Heart right ventricle (tissue), 16 donors: ENCODE data around the gene UST. TPM values are rescaled to one million over a fixed set of nuclear protein-coding genes. Genes with fewer than 3 reads are reported as not detected.

Experiments
- ATAC-seq, 8 donors: fragments of 200-7000 bp; cut with Tn5 transposase; one replicate each; pipeline ENCODE4 v1.9.1; 2020; ENCODE audit warnings: mild to moderate bottlenecking in 8 of 8, moderate library complexity in 8 of 8, moderate number of reproducible peaks in 1 of 8
- DNase-seq, 2 donors: peaks; one replicate each; pipeline ENCODE4 v3.0.0-alpha.2; 2020
- H3K27ac ChIP-seq, 10 donors: fragments of 200-600 bp; sonication (generic) in 2 of 10; one replicate each; pipeline versions ENCODE4 v1.5.0 to v1.8.0; 2020 to 2022; ENCODE audit warnings: mild to moderate bottlenecking in 3 of 10
- H3K27me3 ChIP-seq, 7 donors: fragments of 200-600 bp; one replicate each; pipeline ENCODE4 v1.8.0; 2021 to 2022; ENCODE audit warnings: mild to moderate bottlenecking in 2 of 7
- H3K36me3 ChIP-seq, 9 donors: fragments of 200-600 bp; sonication (generic) in 1 of 9; one replicate each; pipeline versions ENCODE4 v1.5.0 to v1.8.0; 2020 to 2022; ENCODE audit warnings: mild to moderate bottlenecking in 2 of 9
- H3K4me1 ChIP-seq, 9 donors: fragments of 200-600 bp; sonication (generic) in 1 of 9; one replicate each; pipeline versions ENCODE4 v1.5.0 to v1.8.0; 2020 to 2022; ENCODE audit warnings: mild to moderate bottlenecking in 4 of 9
- H3K4me3 ChIP-seq, 10 donors: fragments of 200-600 bp; sonication (generic) in 2 of 10; one replicate each; pipeline versions ENCODE4 v1.5.0 to v1.8.0; 2020 to 2022; ENCODE audit warnings: mild to moderate bottlenecking in 7 of 10, moderate library complexity in 2 of 10
- H3K9me3 ChIP-seq, 11 donors: fragments of 200-600 bp in 10 of 11; sonication (generic) in 2 of 11; one replicate each; pipeline versions ENCODE4 v1.5.0 to v1.8.0; 2013 to 2022; ENCODE audit warnings: mild to moderate bottlenecking in 2 of 11, control low read depth in 1 of 11, moderate library complexity in 1 of 11
- WGBS, 2 donors: extraction: QIAGEN DNeasy Blood & Tissue Kit; methylation state at CpG; one replicate each; pipeline ENCODE4 v1.1.7; 2013; ENCODE audit warnings: inconsistent platforms in 1 of 2; 5-methylcytosine and 5-hydroxymethylcytosine counted together
- intact Hi-C, 10 donors: fragments of 100-400 bp; cut with DNase I; formaldehyde crosslinking; loops; one replicate each; pipeline versions ENCODE4 v1.11.1 to v1.14.2; 2022
- polyA plus RNA-seq, 2 donors: library from polyadenylated mRNA; stranded (reverse); fragments of 200-250 nt; gene quantifications; one replicate each; pipeline ENCODE4 v1.2.3, GENCODE V29; 2013
- total RNA-seq, 10 donors: library from RNA; stranded (reverse); fragmentation: NEBNext Ultra II Directional in 3 of 10; extraction: Animal tissue kit (Norgen Biotek cat#: 25700) in 3 of 10; gene quantifications; one replicate each; pipeline versions ENCODE4 v1.2.1 to v1.2.4, GENCODE V29; 2021 to 2023
- TF ChIP-seq, protein P1 (sequence below), 9 donors: fragments of 200-600 bp; sonication (generic) in 2 of 9; IDR thresholded peaks; one replicate each; pipeline versions ENCODE4 v1.5.0 to v1.8.0; 2021 to 2022; ENCODE audit warnings: antibody characterized with exemption in 9 of 9, mild to moderate bottlenecking in 5 of 9, moderate library complexity in 1 of 9
- donor health status: Arrhythmogenic right ventricular cardiomyopathy.
- donor health status: ischemic (EF 13 %, LVEDD 7.1; RV severe dilation, severe dysfunction).
- donor health status: healthy with polysubstance abuse.
- donor health status: DM: no; HTN: yes; CAD: no.
- donor health status: DM: no; HTN: no; CAD: no.
- donor health status: ischemic (EF 25% LVEDD 6.9; RV normal size, moderate dysfunction).
- donor health status: ischemic (EF 25% LVEDD 5.7; RV mildly dilated, moderate dysfunction).
- donor health status: healthy.
- donor health status: DM: yes; HTN: yes; CAD: no.
- donor health status: Ischemic cardiomyopathy.
- donor health status: ischemic (EF 35%, LVEDD 5.7; RV mildly dilated, moderate dysfunction).
- donor health status: nonischemic (EF 11% LVEDD 7.7; RV severe dilation, severe dysfunction).
- donor health status: DM: yes; HTN: yes; CAD: no.
- donor health status: PGD.
- donor health status: ischemic (EF 29% LVEDD 5.4; RV normal size, mild dysfunction).
- donor health status: nonischemic (EF 23%, LVEDD 6.1; RV moderate dilation, normal function).

Gene UST
- total and polyA plus RNA-seq, 12 donors: 1.6 to 4.1 (median 2.3) TPM

- WGBS, 2 donors: 91 to 92% methylated on average over 5 of the region's 5 CpGs
- intact Hi-C loops: no loop called here
- H3K4me3 ChIP-seq: no peak overlapping the region
- no peak overlapping the region for H3K27ac ChIP-seq
- TF ChIP-seq, protein P1, sequence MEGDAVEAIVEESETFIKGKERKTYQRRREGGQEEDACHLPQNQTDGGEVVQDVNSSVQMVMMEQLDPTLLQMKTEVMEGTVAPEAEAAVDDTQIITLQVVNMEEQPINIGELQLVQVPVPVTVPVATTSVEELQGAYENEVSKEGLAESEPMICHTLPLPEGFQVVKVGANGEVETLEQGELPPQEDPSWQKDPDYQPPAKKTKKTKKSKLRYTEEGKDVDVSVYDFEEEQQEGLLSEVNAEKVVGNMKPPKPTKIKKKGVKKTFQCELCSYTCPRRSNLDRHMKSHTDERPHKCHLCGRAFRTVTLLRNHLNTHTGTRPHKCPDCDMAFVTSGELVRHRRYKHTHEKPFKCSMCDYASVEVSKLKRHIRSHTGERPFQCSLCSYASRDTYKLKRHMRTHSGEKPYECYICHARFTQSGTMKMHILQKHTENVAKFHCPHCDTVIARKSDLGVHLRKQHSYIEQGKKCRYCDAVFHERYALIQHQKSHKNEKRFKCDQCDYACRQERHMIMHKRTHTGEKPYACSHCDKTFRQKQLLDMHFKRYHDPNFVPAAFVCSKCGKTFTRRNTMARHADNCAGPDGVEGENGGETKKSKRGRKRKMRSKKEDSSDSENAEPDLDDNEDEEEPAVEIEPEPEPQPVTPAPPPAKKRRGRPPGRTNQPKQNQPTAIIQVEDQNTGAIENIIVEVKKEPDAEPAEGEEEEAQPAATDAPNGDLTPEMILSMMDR (IDR thresholded peaks at IDR 0.05): no peak
- no peaks in the 10 kb centered on the region for H3K27me3 ChIP-seq
- ATAC-seq (no peak), DNase-seq (no peak)
- no peaks in the 10 kb centered on the region for H3K4me1 ChIP-seq
- H3K36me3 ChIP-seq: no peaks in the 10 kb centered on the region
- H3K9me3 ChIP-seq: no peaks in the 10 kb centered on the region
These were observed 210.9 kb downstream of the UST start for GRCh38 chr6:148957752-148958151.

DNA sequence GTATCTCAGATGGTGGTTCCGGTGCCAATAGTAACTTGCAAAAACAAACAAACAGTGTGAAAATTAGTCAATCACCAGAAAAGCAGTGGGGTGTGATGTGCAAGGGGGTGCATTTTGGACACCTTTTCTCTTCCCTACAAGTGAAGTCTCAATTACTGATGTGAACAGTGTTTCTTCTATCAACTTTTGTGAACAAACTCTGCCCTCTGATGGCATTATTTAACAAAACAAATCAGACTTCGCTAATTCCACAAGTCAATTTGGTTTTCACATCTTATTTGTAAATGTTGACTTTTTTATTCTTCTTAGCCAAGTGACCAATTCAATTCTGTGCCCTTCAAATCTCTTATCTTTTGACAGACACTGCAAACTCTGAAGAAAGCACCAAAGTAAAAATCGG lies 212.2 kb downstream of the UST start:
- Histone ChIP-seq H3K4me1 (no peaks in the 10 kb centered on the region), H3K4me3 (no peak overlapping the region), H3K9me3 (no peaks in the 10 kb centered on the region), H3K27ac (no peak overlapping the region), H3K27me3 (no peaks in the 10 kb centered on the region), H3K36me3 (no peaks in the 10 kb centered on the region)
- 62 to 67% methylated on average over 3 of the region's 3 CpGs for WGBS, 2 donors
- intact Hi-C loops: no loop called here
- ATAC-seq: no peak
- TF ChIP-seq, protein P1 (IDR thresholded peaks at IDR 0.05): no peak
- DNase-seq: no peak

- no peak overlapping the region for H3K27ac ChIP-seq
- peaks cover 0 to 1% (median 0%) of the 10 kb centered on the region in 7 donors for H3K27me3 ChIP-seq
- TF ChIP-seq, protein P1 (IDR thresholded peaks at IDR 0.05): no peak
- DNase-seq (no peak), ATAC-seq (no peak)
- WGBS, 2 donors: 72 to 78% methylated on average over 4 of the region's 4 CpGs
- H3K36me3 ChIP-seq: no peaks in the 10 kb centered on the region
- intact Hi-C loops: no loop called here
- no peak overlapping the region for H3K4me3 ChIP-seq
- no peaks in the 10 kb centered on the region for H3K4me1 ChIP-seq
- no peaks in the 10 kb centered on the region for H3K9me3 ChIP-seq
These were observed 212.7 kb downstream of the UST start for GRCh38 chr6:148959501-148959900.

- 83 to 85% methylated on average over 7 of the region's 7 CpGs for whole genome bisulfite sequencing, 2 donors
- peaks cover 0 to 4% (median 0%) of the 10 kb centered on the region in 7 donors for H3K27me3 ChIP-seq
- ATAC-seq (no peak), DNase-seq (no peak)
- peaks cover 0 to 4% (median 0%) of the 10 kb centered on the region in 9 donors for H3K4me1 ChIP-seq
- no peak overlapping the region for H3K4me3 ChIP-seq
- H3K27ac ChIP-seq: no peak overlapping the region
- H3K36me3 ChIP-seq: no peaks in the 10 kb centered on the region
- intact Hi-C loops: no loop called here
- TF ChIP-seq, protein P1 (IDR thresholded peaks at IDR 0.05): no peak
- no peaks in the 10 kb centered on the region for H3K9me3 ChIP-seq
These were observed 216.2 kb downstream of the UST start for GRCh38 chr6:148962854-148963515.
